ENCODE measurements around the gene AMELX. TPM values are rescaled to one million over a fixed set of nuclear protein-coding genes. Genes with fewer than 3 reads are reported as not detected.

The AMELX gene
- total and polyA plus RNA-seq, 3 donors from 2014 or later: not detected

GRCh38 chrX:11341274-11342201, 48.3 kb downstream of the AMELX start:
- no peak overlapping the region for H3K4me3 ChIP-seq
- peak; percentile 82 for DNase-seq
- H3K9me3 ChIP-seq: no peaks in the 10 kb centered on the region
- H3K27me3 ChIP-seq: no peaks in the 10 kb centered on the region
- WGBS, 2 donors: 36 to 44% methylated on average over 9 to 10 of the region's 10 CpGs
- H3K36me3 ChIP-seq (ENCODE audit: low read depth, missing control alignments): no peaks in the 10 kb centered on the region
- H3K4me1 ChIP-seq: no peaks in the 10 kb centered on the region
- no peak overlapping the region for H3K27ac ChIP-seq
- TF ChIP-seq POLR2A (IDR thresholded peaks at IDR 0.05) (no peak), CTCF (IDR thresholded peaks at IDR 0.05) (no peak)
- intact Hi-C loops (cut with DNase I; ENCODE audit: low total_unique reads): no loop called here

- TF ChIP-seq CTCF (IDR thresholded peaks at IDR 0.05): no peak
- TF ChIP-seq POLR2A (IDR thresholded peaks at IDR 0.05): no peak
- Histone ChIP-seq H3K4me1 (no peaks in the 10 kb centered on the region), H3K27ac (no peak overlapping the region), H3K4me3 (no peak overlapping the region), H3K27me3 (no peaks in the 10 kb centered on the region), H3K9me3 (no peaks in the 10 kb centered on the region), H3K36me3 (ENCODE audit: low read depth, missing control alignments) (no peaks in the 10 kb centered on the region)
- DNase-seq: no peak
- intact Hi-C loops (cut with DNase I; ENCODE audit: low total_unique reads): no loop called here
Observed at GRCh38 chrX:11342673-11343072, 49.5 kb downstream of the AMELX start.

- Histone ChIP-seq H3K27me3 (no peaks in the 10 kb centered on the region), H3K4me3 (no peak overlapping the region), H3K36me3 (ENCODE audit: low read depth, missing control alignments) (no peaks in the 10 kb centered on the region), H3K4me1 (no peaks in the 10 kb centered on the region), H3K27ac (no peak overlapping the region), H3K9me3 (no peaks in the 10 kb centered on the region)
- TF ChIP-seq POLR2A (IDR thresholded peaks at IDR 0.05) (no peak), CTCF (IDR thresholded peaks at IDR 0.05) (no peak)
- intact Hi-C loops (cut with DNase I; ENCODE audit: low total_unique reads): no loop called here
- WGBS, 2 donors: 68 to 69% methylated on average over 2 of the region's 2 CpGs
- DNase-seq: no peak
Observed at GRCh38 chrX:11346121-11346682, 53.0 kb downstream of the AMELX start.

GRCh38 chrX:11347300-11347699, 54.1 kb downstream of the AMELX start:
- no peaks in the 10 kb centered on the region for H3K36me3 ChIP-seq (ENCODE audit: low read depth, missing control alignments)
- no peaks in the 10 kb centered on the region for H3K27me3 ChIP-seq
- DNase-seq: no peak
- no peaks in the 10 kb centered on the region for H3K4me1 ChIP-seq
- H3K9me3 ChIP-seq: no peaks in the 10 kb centered on the region
- TF ChIP-seq CTCF (IDR thresholded peaks at IDR 0.05) (no peak), POLR2A (IDR thresholded peaks at IDR 0.05) (no peak)
- H3K4me3 ChIP-seq: no peak overlapping the region
- H3K27ac ChIP-seq: no peak overlapping the region
- intact Hi-C loops (cut with DNase I; ENCODE audit: low total_unique reads): no loop called here
- 63 to 76% methylated on average over 3 of the region's 3 CpGs for WGBS, 2 donors
